Liver (tissue), 3 donors: ENCODE data around the gene EXD3.

Experiments
- CTCF ChIP-seq: fragments of 150-350 bp; IDR thresholded peaks from 2 replicates; pipeline ENCODE4 v1.5.1; 2017; ENCODE audit warnings: improper control_type of control experiment, low read depth, low read length; ENCODE audit not compliant: missing input control
- EGR1 ChIP-seq, 2 donors: IDR thresholded peaks; 2 replicates each; pipeline ENCODE4 v1.6.1; 2016 to 2018; ENCODE audit warnings: antibody characterized with exemption in 2 of 2, low read depth in 2 of 2
- JUND ChIP-seq, 2 donors: IDR thresholded peaks; 2 replicates each; pipeline ENCODE4 v1.6.1; 2016; ENCODE audit warnings: antibody characterized with exemption in 2 of 2
- MAX ChIP-seq: IDR thresholded peaks from 2 replicates; pipeline ENCODE4 v1.6.1; 2016; ENCODE audit warnings: antibody characterized with exemption
- RAD21 ChIP-seq, 2 donors: IDR thresholded peaks; 2 replicates each; pipeline ENCODE4 v1.6.1; 2016; ENCODE audit warnings: antibody characterized with exemption in 2 of 2, mild to moderate bottlenecking in 2 of 2
- REST ChIP-seq: IDR thresholded peaks from 2 replicates; pipeline ENCODE4 v1.6.1; 2016; ENCODE audit warnings: antibody characterized with exemption, mild to moderate bottlenecking
- TAF1 ChIP-seq: conservative IDR thresholded peaks from 2 replicates; pipeline ENCODE4 v1.6.1; 2016; ENCODE audit warnings: antibody characterized with exemption, mild to moderate bottlenecking
- YY1 ChIP-seq: IDR thresholded peaks from 2 replicates; pipeline ENCODE4 v1.6.1; 2016; ENCODE audit warnings: antibody characterized with exemption, mild to moderate bottlenecking
- donor health status: healthy.
- donor health status: healthy.

- TF ChIP-seq TAF1, result no peak
- no peak for TF ChIP-seq JUND (IDR thresholded peaks at IDR 0.05)
- TF ChIP-seq MAX, result no peak
- TF ChIP-seq EGR1 (IDR thresholded peaks at IDR 0.05; ENCODE audit: low read depth in 2 of 2), result no peak
- TF ChIP-seq CTCF, result no peak
- no peak for TF ChIP-seq REST
- no peak for TF ChIP-seq YY1
- TF ChIP-seq RAD21 (IDR thresholded peaks at IDR 0.05), result no peak
These were observed 29.2 kb upstream of the EXD3 start for GRCh38 chr9:137452006-137452760.
